ENCODE measurements around the gene PCDH15.

PCDH15 gene

GRCh38 chr10:54666192-54666591, 134.8 kb downstream of the PCDH15 start:
- Histone ChIP-seq H3K9ac (ENCODE audit: low read depth, low read length) (no peak overlapping the region), H3K4me1 (ENCODE audit: insufficient read depth, low read length) (no peaks in the 10 kb centered on the region), H3K9me3 (ENCODE audit: control insufficient read depth, insufficient read depth, low read length) (no peaks in the 10 kb centered on the region), H3K36me3 (ENCODE audit: insufficient read depth, low read length) (no peaks in the 10 kb centered on the region)

- Histone ChIP-seq H3K36me3 (ENCODE audit: insufficient read depth, low read length) (no peaks in the 10 kb centered on the region), H3K9me3 (ENCODE audit: control insufficient read depth, insufficient read depth, low read length) (no peaks in the 10 kb centered on the region)
These were observed 135.9 kb downstream of the PCDH15 start for GRCh38 chr10:54665095-54665494.

DNA sequence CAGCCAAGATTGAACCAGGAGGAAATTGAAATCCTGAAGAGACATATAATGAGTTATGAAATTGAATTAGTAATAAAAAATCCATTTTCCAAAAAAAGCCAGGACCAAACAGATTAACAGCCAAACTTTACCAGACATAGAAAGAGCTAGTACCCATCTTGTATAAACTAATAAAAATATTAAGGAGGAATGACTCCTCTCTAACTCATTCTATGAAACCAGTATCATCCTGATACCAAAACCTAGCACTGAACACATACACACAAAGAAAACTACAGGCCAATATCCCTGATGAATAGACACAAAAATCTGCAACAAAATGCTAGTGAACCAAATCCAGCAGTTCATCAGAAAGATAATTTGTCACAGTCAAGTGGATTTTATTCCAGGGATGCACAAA, 140.6 kb downstream of the PCDH15 start:
- Histone ChIP-seq H3K9me3 (ENCODE audit: control insufficient read depth, insufficient read depth, low read length) (no peaks in the 10 kb centered on the region), H3K36me3 (ENCODE audit: insufficient read depth, low read length) (no peaks in the 10 kb centered on the region), H3K9ac (ENCODE audit: low read depth, low read length) (no peak overlapping the region), H3K4me1 (ENCODE audit: insufficient read depth, low read length) (no peaks in the 10 kb centered on the region)

More at GRCh38 chr10:54665095-54665494, 135.9 kb downstream of the PCDH15 start:
- no peaks in the 10 kb centered on the region for H3K4me1 ChIP-seq (ENCODE audit: insufficient read depth, low read length)
- H3K9ac ChIP-seq (ENCODE audit: low read depth, low read length) = no peak overlapping the region

- Histone ChIP-seq H3K4me1 (ENCODE audit: insufficient read depth, low read length) (no peaks in the 10 kb centered on the region), H3K9ac (ENCODE audit: low read depth, low read length) (no peak overlapping the region), H3K9me3 (ENCODE audit: control insufficient read depth, insufficient read depth, low read length) (no peaks in the 10 kb centered on the region), H3K36me3 (ENCODE audit: insufficient read depth, low read length) (no peaks in the 10 kb centered on the region)
These were observed 144.4 kb downstream of the PCDH15 start for GRCh38 chr10:54656643-54657042.

DNA sequence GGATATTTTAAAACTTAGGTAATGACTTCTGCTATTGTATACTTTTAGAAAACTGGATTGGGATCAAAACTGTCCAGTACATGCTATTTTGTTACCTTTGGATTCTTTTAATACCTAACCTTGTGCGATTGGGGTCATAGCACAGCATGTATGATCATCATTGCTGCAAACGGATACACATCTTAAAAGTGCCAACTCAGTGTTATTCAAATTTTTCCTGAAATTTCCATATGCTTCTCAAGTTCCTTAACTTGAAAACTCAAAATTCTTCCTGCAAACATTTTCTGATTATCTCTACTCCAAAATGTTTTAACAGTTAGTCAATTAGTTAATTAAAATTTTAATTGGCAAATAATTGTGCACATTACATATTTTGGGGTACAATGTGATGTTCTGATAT, 147.5 kb downstream of the PCDH15 start:
- Histone ChIP-seq H3K9ac (ENCODE audit: low read depth, low read length) (no peak overlapping the region), H3K36me3 (ENCODE audit: insufficient read depth, low read length) (no peaks in the 10 kb centered on the region), H3K4me1 (ENCODE audit: insufficient read depth, low read length) (no peaks in the 10 kb centered on the region), H3K9me3 (ENCODE audit: control insufficient read depth, insufficient read depth, low read length) (no peaks in the 10 kb centered on the region)

- H3K4me1 ChIP-seq (ENCODE audit: insufficient read depth, low read length) = no peaks in the 10 kb centered on the region
- no peaks in the 10 kb centered on the region for H3K9me3 ChIP-seq (ENCODE audit: control insufficient read depth, insufficient read depth, low read length)
- H3K9ac ChIP-seq (ENCODE audit: low read depth, low read length) = no peak overlapping the region
- no peaks in the 10 kb centered on the region for H3K36me3 ChIP-seq (ENCODE audit: insufficient read depth, low read length)
These were observed 150.5 kb downstream of the PCDH15 start for GRCh38 chr10:54650547-54650946.

DNA sequence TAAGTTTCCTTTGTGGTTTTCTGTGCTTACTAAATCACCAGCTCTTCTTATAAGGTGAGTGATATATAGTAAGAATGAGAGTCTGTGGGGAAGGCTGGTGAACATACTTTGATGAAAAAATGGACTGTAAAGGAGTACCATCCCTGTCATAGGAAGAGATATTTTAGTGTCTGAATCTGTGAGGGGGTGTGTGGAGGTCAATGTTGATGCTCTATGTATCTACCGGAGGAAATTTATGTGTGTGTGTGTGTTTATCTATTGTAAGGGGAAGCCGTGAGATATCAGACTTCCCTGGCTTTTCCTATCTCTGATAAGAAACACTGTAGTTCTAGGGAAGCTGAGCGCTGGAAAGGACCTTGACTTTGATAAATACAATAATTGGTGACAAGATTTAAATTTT, 179.0 kb downstream of the PCDH15 start:
- H3K36me3 ChIP-seq (ENCODE audit: insufficient read depth, low read length) = no peaks in the 10 kb centered on the region; the same call in 1 of the 2 replicates
- no peaks in the 10 kb centered on the region for H3K4me1 ChIP-seq (ENCODE audit: insufficient read depth, low read length)
- no peak overlapping the region for H3K9ac ChIP-seq (ENCODE audit: low read depth, low read length)
- H3K9me3 ChIP-seq (ENCODE audit: control insufficient read depth, insufficient read depth, low read length) = no peaks in the 10 kb centered on the region

GRCh38 chr10:54620352-54620751, 180.7 kb downstream of the PCDH15 start:
- H3K9ac ChIP-seq (ENCODE audit: low read depth, low read length) = no peak overlapping the region
- no peaks in the 10 kb centered on the region; the same call in 1 of the 2 replicates for H3K36me3 ChIP-seq (ENCODE audit: insufficient read depth, low read length)
- no peaks in the 10 kb centered on the region for H3K4me1 ChIP-seq (ENCODE audit: insufficient read depth, low read length)
- H3K9me3 ChIP-seq (ENCODE audit: control insufficient read depth, insufficient read depth, low read length) = no peaks in the 10 kb centered on the region

- H3K9ac ChIP-seq (ENCODE audit: low read depth, low read length) = no peak overlapping the region
- H3K36me3 ChIP-seq (ENCODE audit: insufficient read depth, low read length) = no peaks in the 10 kb centered on the region
- no peaks in the 10 kb centered on the region for H3K9me3 ChIP-seq (ENCODE audit: control insufficient read depth, insufficient read depth, low read length)
- H3K4me1 ChIP-seq (ENCODE audit: insufficient read depth, low read length) = no peaks in the 10 kb centered on the region
These were observed 187.0 kb downstream of the PCDH15 start for GRCh38 chr10:54614072-54614471.

DNA sequence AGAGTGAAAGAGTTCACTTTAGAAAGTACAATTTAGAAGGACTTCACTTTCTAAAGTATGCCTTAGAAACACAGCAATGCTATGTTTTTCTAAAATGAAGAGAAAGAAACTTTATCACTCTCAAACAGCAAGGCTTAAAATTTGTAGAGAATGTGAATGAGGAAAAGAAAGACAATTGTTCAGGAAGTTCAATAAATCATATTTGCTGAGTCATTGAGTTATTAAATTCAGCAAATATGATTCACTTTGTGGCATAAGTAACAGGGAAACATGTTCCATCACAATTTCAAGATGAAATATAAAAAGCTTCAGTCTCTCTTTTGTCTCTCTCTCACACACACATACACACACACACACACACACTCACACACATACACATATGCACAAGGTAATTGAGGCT, 187.9 kb downstream of the PCDH15 start:
- H3K9me3 ChIP-seq (ENCODE audit: control insufficient read depth, insufficient read depth, low read length) = no peaks in the 10 kb centered on the region
- H3K36me3 ChIP-seq (ENCODE audit: insufficient read depth, low read length) = no peaks in the 10 kb centered on the region
- no peak overlapping the region for H3K9ac ChIP-seq (ENCODE audit: low read depth, low read length)
- no peaks in the 10 kb centered on the region; the same call in 1 of the 2 replicates for H3K4me1 ChIP-seq (ENCODE audit: insufficient read depth, low read length)

GRCh38 chr10:54609423-54609822, 191.6 kb downstream of the PCDH15 start:
- H3K4me1 ChIP-seq (ENCODE audit: insufficient read depth, low read length) = peaks cover 5% of the 10 kb centered on the region
- H3K9me3 ChIP-seq (ENCODE audit: control insufficient read depth, insufficient read depth, low read length) = no peaks in the 10 kb centered on the region
- H3K9ac ChIP-seq (ENCODE audit: low read depth, low read length) = no peak overlapping the region

GRCh38 chr10:54607983-54608382, 193.0 kb downstream of the PCDH15 start:
- H3K9ac ChIP-seq (ENCODE audit: low read depth, low read length) = no peak overlapping the region; the same call in 1 of the 2 replicates
- peaks cover 5% of the 10 kb centered on the region for H3K4me1 ChIP-seq (ENCODE audit: insufficient read depth, low read length)
- H3K9me3 ChIP-seq (ENCODE audit: control insufficient read depth, insufficient read depth, low read length) = no peaks in the 10 kb centered on the region
- H3K36me3 ChIP-seq (ENCODE audit: insufficient read depth, low read length) = no peaks in the 10 kb centered on the region

More at GRCh38 chr10:54609423-54609822, 191.6 kb downstream of the PCDH15 start:
- no peaks in the 10 kb centered on the region for H3K36me3 ChIP-seq (ENCODE audit: insufficient read depth, low read length)

DNA sequence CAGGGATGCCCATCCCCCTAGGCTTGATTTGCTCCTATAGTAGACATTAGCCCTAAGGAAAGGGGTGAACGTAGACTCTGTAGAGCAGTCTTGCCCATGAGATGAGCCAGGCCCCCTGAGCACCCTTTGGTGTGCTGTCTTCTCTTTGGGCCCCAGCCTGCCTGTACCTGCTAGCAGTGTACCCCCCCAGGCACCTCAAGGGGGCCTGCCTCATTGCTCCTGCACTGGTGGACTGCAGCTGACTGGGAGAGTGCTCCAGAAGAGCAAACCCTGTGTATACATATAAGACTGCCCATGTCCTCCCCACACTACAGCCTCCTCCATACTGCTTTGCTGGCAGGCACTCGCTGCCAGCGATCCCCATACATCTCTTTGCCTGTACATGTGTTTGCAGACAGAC, 206.7 kb downstream of the PCDH15 start:
- no peaks in the 10 kb centered on the region for H3K9me3 ChIP-seq (ENCODE audit: control insufficient read depth, insufficient read depth, low read length)
- H3K9ac ChIP-seq (ENCODE audit: low read depth, low read length) = no peak overlapping the region
- H3K36me3 ChIP-seq (ENCODE audit: insufficient read depth, low read length) = no peaks in the 10 kb centered on the region
- no peaks in the 10 kb centered on the region for H3K4me1 ChIP-seq (ENCODE audit: insufficient read depth, low read length)

DNA sequence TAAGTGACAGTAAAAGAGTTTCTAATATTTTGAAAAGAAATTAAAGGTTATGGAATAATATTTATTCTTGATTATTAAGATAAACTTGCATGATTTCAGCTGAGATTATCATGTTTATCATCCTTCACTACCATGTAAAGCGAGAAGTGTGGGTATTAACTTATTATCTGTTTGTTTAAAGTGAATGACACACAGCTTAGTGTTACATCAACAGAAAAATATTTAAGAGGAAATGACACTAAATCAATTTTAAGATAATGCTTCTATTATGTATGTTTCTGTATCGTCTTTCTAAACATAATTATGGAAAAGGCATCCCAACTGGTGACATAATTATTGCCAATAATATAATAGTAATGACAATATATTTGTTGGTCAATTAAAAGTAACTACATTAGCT, 213.1 kb downstream of the PCDH15 start:
- Histone ChIP-seq H3K9ac (ENCODE audit: low read depth, low read length) (no peak overlapping the region), H3K9me3 (ENCODE audit: control insufficient read depth, insufficient read depth, low read length) (no peaks in the 10 kb centered on the region), H3K36me3 (ENCODE audit: insufficient read depth, low read length) (no peaks in the 10 kb centered on the region), H3K4me1 (ENCODE audit: insufficient read depth, low read length) (no peaks in the 10 kb centered on the region)

DNA sequence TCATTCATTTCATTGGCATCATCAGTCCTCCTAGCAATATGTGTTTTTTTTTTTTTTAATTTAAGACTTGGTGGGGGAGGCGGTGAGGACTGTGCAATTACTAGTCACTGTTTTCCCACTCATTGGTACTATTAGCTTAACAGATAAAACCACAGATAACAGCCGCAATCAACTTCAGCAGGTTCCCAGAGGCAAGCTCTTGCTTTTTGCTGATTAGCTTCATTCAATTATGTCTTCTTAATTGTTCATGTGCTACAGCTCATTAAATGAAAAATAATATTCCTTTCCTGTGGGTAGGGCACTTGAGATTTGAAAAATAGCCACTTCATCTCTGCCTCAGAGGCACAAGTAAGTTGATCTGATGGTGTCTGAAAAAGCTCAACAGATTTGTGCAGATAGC, 215.5 kb downstream of the PCDH15 start:
- Histone ChIP-seq H3K9ac (ENCODE audit: low read depth, low read length) (no peak overlapping the region), H3K36me3 (ENCODE audit: insufficient read depth, low read length) (no peaks in the 10 kb centered on the region), H3K9me3 (ENCODE audit: control insufficient read depth, insufficient read depth, low read length) (no peaks in the 10 kb centered on the region), H3K4me1 (ENCODE audit: insufficient read depth, low read length) (no peaks in the 10 kb centered on the region)

DNA sequence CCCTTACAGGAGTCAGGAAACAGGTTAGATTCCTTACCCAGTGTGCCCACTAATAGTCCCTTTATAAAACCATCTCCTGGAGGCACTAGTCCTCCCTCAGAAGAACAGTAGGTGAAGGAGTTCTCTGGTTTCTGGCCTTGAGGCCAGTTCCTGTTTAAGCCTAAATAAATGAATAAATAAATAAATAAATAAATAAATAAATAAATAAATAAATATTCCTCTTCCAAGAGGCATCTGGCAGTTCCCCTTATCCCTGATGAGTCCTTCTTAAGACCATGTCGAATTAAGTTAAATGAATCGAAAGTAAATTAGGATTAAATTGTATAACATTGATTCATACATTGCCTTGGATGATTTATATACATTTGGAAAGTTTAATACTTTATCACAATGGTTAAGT, 223.3 kb downstream of the PCDH15 start:
- Histone ChIP-seq H3K4me1 (ENCODE audit: insufficient read depth, low read length) (no peaks in the 10 kb centered on the region), H3K9ac (ENCODE audit: low read depth, low read length) (no peak overlapping the region), H3K36me3 (ENCODE audit: insufficient read depth, low read length) (no peaks in the 10 kb centered on the region), H3K9me3 (ENCODE audit: control insufficient read depth, insufficient read depth, low read length) (no peaks in the 10 kb centered on the region)

All from ES-I3 (cell line).